K562 (cell line): ENCODE data around the gene PHEX.

Source experiments
- MAZ ChIP-seq, 2 experiments: fragments of 450-650 bp in 1 of 2; sonication (generic) in 1 of 2; formaldehyde crosslinking; IDR thresholded peaks in 1 of 2; conservative IDR thresholded peaks in 1 of 2; 2 replicates each; pipeline versions ENCODE4 v1.4.0 to v1.5.0; 2020; ENCODE audit warnings: mild to moderate bottlenecking in 1 of 2, missing genetic modification reagents in 1 of 2
- TBP ChIP-seq: optimal IDR thresholded peaks from 2 replicates; pipeline ENCODE3; 2011; ENCODE audit warnings: low read depth, low read length, improper control_type of control experiment
- ZFX ChIP-seq: sonication (generic); formaldehyde crosslinking; IDR thresholded peaks from 2 replicates; pipeline ENCODE4 v1.8.0; 2022; ENCODE audit warnings: mild to moderate bottlenecking, missing genetic modification reagents, moderate library complexity
- ZNF274 ChIP-seq: IDR thresholded peaks from 2 replicates; pipeline ENCODE4 v1.6.1; 2011; ENCODE audit warnings: low read depth, mild to moderate bottlenecking, low read length, moderate library complexity, borderline replicate concordance
- TF ChIP-seq, protein P1 (sequence below), 3 experiments: IDR thresholded peaks in 2 of 3; conservative IDR thresholded peaks in 1 of 3; 2 replicates each; pipeline ENCODE4 v1.5.1; 2011 to 2012; ENCODE audit warnings: low read length in 3 of 3, mild to moderate bottlenecking in 3 of 3, control low read depth in 2 of 3, improper control_type of control experiment in 1 of 3, inconsistent platforms in 1 of 3, low read depth in 1 of 3, mixed read lengths in 1 of 3, moderate library complexity in 1 of 3; ENCODE audit not compliant: insufficient read depth in 2 of 3
- TF ChIP-seq, protein P2 (sequence below), 2 experiments: fragments of 450-650 bp in 1 of 2; sonication (generic) in 1 of 2; formaldehyde crosslinking in 1 of 2; IDR thresholded peaks in 1 of 2; conservative IDR thresholded peaks in 1 of 2; 2 replicates each; pipeline versions ENCODE4 v1.6.1 to v1.8.1; 2016 to 2023; ENCODE audit warnings: mild to moderate bottlenecking in 2 of 2, moderate library complexity in 2 of 2, inconsistent platforms in 1 of 2, missing genetic modification reagents in 1 of 2

GRCh38 chrX:22249371-22249770 is 217.2 kb downstream of the PHEX start:
- TF ChIP-seq, protein P1, sequence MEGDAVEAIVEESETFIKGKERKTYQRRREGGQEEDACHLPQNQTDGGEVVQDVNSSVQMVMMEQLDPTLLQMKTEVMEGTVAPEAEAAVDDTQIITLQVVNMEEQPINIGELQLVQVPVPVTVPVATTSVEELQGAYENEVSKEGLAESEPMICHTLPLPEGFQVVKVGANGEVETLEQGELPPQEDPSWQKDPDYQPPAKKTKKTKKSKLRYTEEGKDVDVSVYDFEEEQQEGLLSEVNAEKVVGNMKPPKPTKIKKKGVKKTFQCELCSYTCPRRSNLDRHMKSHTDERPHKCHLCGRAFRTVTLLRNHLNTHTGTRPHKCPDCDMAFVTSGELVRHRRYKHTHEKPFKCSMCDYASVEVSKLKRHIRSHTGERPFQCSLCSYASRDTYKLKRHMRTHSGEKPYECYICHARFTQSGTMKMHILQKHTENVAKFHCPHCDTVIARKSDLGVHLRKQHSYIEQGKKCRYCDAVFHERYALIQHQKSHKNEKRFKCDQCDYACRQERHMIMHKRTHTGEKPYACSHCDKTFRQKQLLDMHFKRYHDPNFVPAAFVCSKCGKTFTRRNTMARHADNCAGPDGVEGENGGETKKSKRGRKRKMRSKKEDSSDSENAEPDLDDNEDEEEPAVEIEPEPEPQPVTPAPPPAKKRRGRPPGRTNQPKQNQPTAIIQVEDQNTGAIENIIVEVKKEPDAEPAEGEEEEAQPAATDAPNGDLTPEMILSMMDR (IDR thresholded peaks at IDR 0.05 in 2 of 3, conservative IDR thresholded peaks at IDR 0.05 in 1 of 3; ENCODE audit: insufficient read depth in 2 of 3, low read depth in 1 of 3, low read length in 3 of 3) = no peak
- TF ChIP-seq TBP = no peak
- TF ChIP-seq MAZ (CRISPR knock-in tag; conservative IDR thresholded peaks at IDR 0.05 in 1 of 2, IDR thresholded peaks at IDR 0.05 in 1 of 2) = no peak
- TF ChIP-seq ZFX (CRISPR knock-in tag) = no peak
- TF ChIP-seq, protein P2, sequence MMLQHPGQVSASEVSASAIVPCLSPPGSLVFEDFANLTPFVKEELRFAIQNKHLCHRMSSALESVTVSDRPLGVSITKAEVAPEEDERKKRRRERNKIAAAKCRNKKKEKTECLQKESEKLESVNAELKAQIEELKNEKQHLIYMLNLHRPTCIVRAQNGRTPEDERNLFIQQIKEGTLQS (IDR thresholded peaks at IDR 0.05) = no peak
- TF ChIP-seq, protein P2 (CRISPR knock-in tag; conservative IDR thresholded peaks at IDR 0.05) = no peak
- no peak for TF ChIP-seq ZNF274
